ENCODE data around the gene PIAS1.

Gene PIAS1

GRCh38 chr15:68203956-68204355 lies 149.8 kb downstream of the PIAS1 start:
- TF ChIP-seq CTCF (IDR thresholded peaks at IDR 0.05; ENCODE audit: insufficient read depth, missing control alignments) = no peak
- no peak for DNase-seq (ENCODE audit: insufficient read length, low spot score)
- FAIRE-seq = no peak

- FAIRE-seq (no peak), DNase-seq (ENCODE audit: insufficient read length, low spot score) (no peak)
- TF ChIP-seq CTCF (IDR thresholded peaks at IDR 0.05; ENCODE audit: insufficient read depth, missing control alignments) = no peak
Measured at GRCh38 chr15:68204361-68204760, 150.2 kb downstream of the PIAS1 start.

- DNase-seq (ENCODE audit: insufficient read length, low spot score) (no peak), FAIRE-seq (no peak)
- no peak for TF ChIP-seq CTCF (IDR thresholded peaks at IDR 0.05; ENCODE audit: insufficient read depth, missing control alignments)
Measured at GRCh38 chr15:68204776-68205557, 150.9 kb downstream of the PIAS1 start, which contains the start of gene CALML4. Gene CALML4 (minus strand): TSS chr15:68205332. CDS start chr15:68205247, 85 bp downstream.

- no peak for TF ChIP-seq CTCF (IDR thresholded peaks at IDR 0.05; ENCODE audit: insufficient read depth, missing control alignments)
- FAIRE-seq (no peak), DNase-seq (ENCODE audit: insufficient read length, low spot score) (no peak)
Measured at GRCh38 chr15:68205558-68205944, 151.4 kb downstream of the PIAS1 start.

- DNase-seq (ENCODE audit: insufficient read length, low spot score) (no peak), FAIRE-seq (no peak)
- TF ChIP-seq CTCF (IDR thresholded peaks at IDR 0.05; ENCODE audit: insufficient read depth, missing control alignments) = no peak
Measured at GRCh38 chr15:68205954-68206539, 151.9 kb downstream of the PIAS1 start.

GRCh38 chr15:68206711-68207151 lies 152.6 kb downstream of the PIAS1 start:
- DNase-seq (ENCODE audit: insufficient read length, low spot score) (no peak), FAIRE-seq (no peak)
- TF ChIP-seq CTCF (IDR thresholded peaks at IDR 0.05; ENCODE audit: insufficient read depth, missing control alignments) = no peak

All from D721Med (cell line).